ENCODE data around the gene ACP4. TPM values are rescaled to one million over a fixed set of nuclear protein-coding genes. Genes with fewer than 3 reads are reported as not detected.

Gene ACP4
- total and polyA plus RNA-seq, 2 of the 13 experiments (the other 11 are each of a cell fraction or from before 2014, with no cell fraction given), result 0.08 TPM; not detected in 1

GRCh38 chr19:50812474-50812873 lies 22.3 kb downstream of the ACP4 start:
- no peak for TF ChIP-seq POLR2AphosphoS2 (IDR thresholded peaks at IDR 0.05; ENCODE audit: low read depth, low read length)
- TF ChIP-seq ZEB1 (IDR thresholded peaks at IDR 0.05; ENCODE audit: insufficient replicate concordance, low read depth), result no peak
- no peak for TF ChIP-seq RNF2 (conservative IDR thresholded peaks at IDR 0.05; ENCODE audit: low read depth)
- no peak for TF ChIP-seq MXD4 (CRISPR knock-in tag; IDR thresholded peaks at IDR 0.05)
- TF ChIP-seq ZNF670 (CRISPR knock-in tag; IDR thresholded peaks at IDR 0.05; ENCODE audit: borderline replicate concordance), result no peak
- TF ChIP-seq ARNT2 (CRISPR knock-in tag; IDR thresholded peaks at IDR 0.05; ENCODE audit: low read depth), result no peak
- no peak for TF ChIP-seq JDP2 (CRISPR knock-in tag; IDR thresholded peaks at IDR 0.05; ENCODE audit: borderline replicate concordance)
- TF ChIP-seq JUND (CRISPR knock-in tag; IDR thresholded peaks at IDR 0.05), result no peak
- DNase-seq (ENCODE audit: low spot score) (no peak), ATAC-seq (no peak; the same call in 2 of the 3 replicates), FAIRE-seq (no peak)
- CTCF ChIA-PET (ENCODE audit: low intra/inter-chr PET ratio, low total read pairs), result no interaction called here
- H3K4me1 ChIP-seq (ENCODE audit: insufficient read depth, low read length), result no peaks in the 10 kb centered on the region
- in situ Hi-C loops (cut with HindIII; ENCODE audit: extremely low pct_ligation_motif_present, low pct_unique_long_range_greater_than_20kb), result no loop called here
- POLR2A ChIA-PET, result interaction anchor here (0.6 kb wide), 1 partner anchor 12 kb away, joined by 3 read pairs; no protein-coding TSS in a partner anchor
- no peaks in the 10 kb centered on the region for H3K36me3 ChIP-seq (replicated peaks in 1 of 2; ENCODE audit: control insufficient read depth in 1 of 2, insufficient read depth in 2 of 2, low read length in 2 of 2)
- H2AFZ ChIP-seq (ENCODE audit: low read length), result no peak overlapping the region
- no TSS peak for BruUV-seq (replicated peaks)
- H3K27ac ChIP-seq (ENCODE audit: extremely low read length, insufficient read depth, low read length), result no peak overlapping the region
- no peaks in the 10 kb centered on the region for H4K20me1 ChIP-seq (ENCODE audit: insufficient read depth, low read length)
- H3K9ac ChIP-seq (ENCODE audit: insufficient read depth, low read depth, low read length), result no peak overlapping the region
- no peak overlapping the region for H3K4me3 ChIP-seq (replicated peaks in 1 of 3; ENCODE audit: insufficient read depth in 1 of 3, low read depth in 2 of 3, low read length in 3 of 3)
- WGBS (ENCODE audit: low lambda C conversion rate), result 0% methylated on average over 2 of the region's 3 CpGs
- no peaks in the 10 kb centered on the region for H3K79me2 ChIP-seq (ENCODE audit: insufficient read depth, low read length)
- no peak overlapping the region for H3K4me2 ChIP-seq (ENCODE audit: low read depth, low read length)
- intact Hi-C loops (cut with micrococcal nuclease; ENCODE audit: unreplicated experiment), result no loop called here
- peaks cover 0 to 4% of the 10 kb centered on the region in 2 experiments; a peak in 2 of 5 replicates for H3K27me3 ChIP-seq (ENCODE audit: control insufficient read depth in 1 of 2, insufficient read depth in 2 of 2, low read length in 2 of 2)
- H3K9me3 ChIP-seq (ENCODE audit: low read length), result no peaks in the 10 kb centered on the region

GRCh38 chr19:50814883-50815282 lies 24.7 kb downstream of the ACP4 start:
- ChIA-PET CTCF (ENCODE audit: low intra/inter-chr PET ratio, low total read pairs) (no interaction called here), POLR2A (no interaction called here)
- FAIRE-seq, result no peak
- intact Hi-C loops (cut with micrococcal nuclease; ENCODE audit: unreplicated experiment), result no loop called here
- no peak for ATAC-seq
- Histone ChIP-seq H3K4me2 (ENCODE audit: low read depth, low read length) (no peak overlapping the region), H3K27ac (ENCODE audit: extremely low read length, insufficient read depth, low read length) (no peak overlapping the region), H3K36me3 (replicated peaks in 1 of 2; ENCODE audit: control insufficient read depth in 1 of 2, insufficient read depth in 2 of 2, low read length in 2 of 2) (no peaks in the 10 kb centered on the region), H4K20me1 (ENCODE audit: insufficient read depth, low read length) (no peaks in the 10 kb centered on the region), H3K79me2 (ENCODE audit: insufficient read depth, low read length) (no peaks in the 10 kb centered on the region), H2AFZ (ENCODE audit: low read length) (no peak overlapping the region), H3K9me3 (ENCODE audit: low read length) (no peaks in the 10 kb centered on the region), H3K4me1 (ENCODE audit: insufficient read depth, low read length) (no peaks in the 10 kb centered on the region), H3K27me3 (ENCODE audit: control insufficient read depth in 1 of 2, insufficient read depth in 2 of 2, low read length in 2 of 2) (peaks cover 2 to 19% of the 10 kb centered on the region in 2 experiments; a peak in 4 of 5 replicates), H3K9ac (ENCODE audit: insufficient read depth, low read depth, low read length) (no peak overlapping the region), H3K4me3 (replicated peaks in 1 of 3; ENCODE audit: insufficient read depth in 1 of 3, low read depth in 2 of 3, low read length in 3 of 3) (no peak overlapping the region)
- BruUV-seq (replicated peaks), result no TSS peak
- no peak for DNase-seq (ENCODE audit: low spot score)
- in situ Hi-C loops (cut with HindIII; ENCODE audit: extremely low pct_ligation_motif_present, low pct_unique_long_range_greater_than_20kb), result no loop called here
- 36% methylated on average over 5 of the region's 5 CpGs for WGBS (ENCODE audit: low lambda C conversion rate)
- TF ChIP-seq CREB3 (CRISPR knock-in tag; IDR thresholded peaks at IDR 0.05) (no peak), HIC2 (CRISPR knock-in tag; IDR thresholded peaks at IDR 0.05; ENCODE audit: low read depth) (no peak), MNT (IDR thresholded peaks at IDR 0.05) (no peak)

Measured in HepG2 (cell line).